ENCODE data around the gene KIFBP.
"Not testable (repeated sequence)": the region's sequence is repeated elsewhere in the genome, so short reads cannot be mapped to it uniquely, and the experiment has no call there.

The KIFBP gene

DNA sequence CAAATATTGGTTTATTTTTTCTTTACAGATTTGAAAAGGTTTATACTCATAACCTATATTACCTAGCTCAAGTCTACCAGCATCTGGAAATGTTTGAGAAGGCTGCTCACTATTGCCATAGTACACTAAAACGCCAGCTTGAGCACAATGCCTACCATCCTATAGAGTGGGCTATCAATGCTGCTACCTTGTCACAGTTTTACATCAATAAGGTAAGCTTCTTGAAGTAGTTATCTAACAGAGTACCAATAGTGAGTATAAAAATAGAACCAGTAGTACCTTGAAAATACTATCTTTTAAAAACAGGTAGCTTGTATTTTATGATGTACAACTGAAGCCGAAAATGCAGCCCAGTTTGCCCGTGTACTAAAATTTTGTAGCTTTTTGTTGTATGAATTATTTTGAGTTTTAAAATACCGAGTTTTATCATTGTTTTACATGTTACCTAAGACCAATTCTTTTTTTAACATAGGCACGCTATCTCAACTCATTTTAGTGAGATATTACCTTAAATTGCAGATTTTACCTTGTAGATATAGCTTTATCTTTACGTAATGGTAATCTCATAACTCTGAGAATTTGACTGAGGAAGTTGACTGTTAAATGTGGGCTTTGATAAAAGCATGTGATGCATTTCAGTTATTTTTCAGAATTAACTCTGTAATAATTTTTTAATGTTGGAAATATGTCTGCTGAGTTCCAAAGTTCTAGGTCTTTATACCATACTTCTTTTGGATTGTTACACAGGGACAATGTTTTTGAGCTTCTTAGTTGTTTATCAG lies 17.3 kb downstream of the KIFBP start:
- no peak for DNase-seq (ENCODE audit: low read depth)

GRCh38 chr10:69007260-69007659 lies 18.7 kb downstream of the KIFBP start:
- DNase-seq (ENCODE audit: low read depth): no peak

- DNase-seq (ENCODE audit: low read depth): no peak
These were observed 20.8 kb downstream of the KIFBP start for GRCh38 chr10:69009360-69009759.

DNA sequence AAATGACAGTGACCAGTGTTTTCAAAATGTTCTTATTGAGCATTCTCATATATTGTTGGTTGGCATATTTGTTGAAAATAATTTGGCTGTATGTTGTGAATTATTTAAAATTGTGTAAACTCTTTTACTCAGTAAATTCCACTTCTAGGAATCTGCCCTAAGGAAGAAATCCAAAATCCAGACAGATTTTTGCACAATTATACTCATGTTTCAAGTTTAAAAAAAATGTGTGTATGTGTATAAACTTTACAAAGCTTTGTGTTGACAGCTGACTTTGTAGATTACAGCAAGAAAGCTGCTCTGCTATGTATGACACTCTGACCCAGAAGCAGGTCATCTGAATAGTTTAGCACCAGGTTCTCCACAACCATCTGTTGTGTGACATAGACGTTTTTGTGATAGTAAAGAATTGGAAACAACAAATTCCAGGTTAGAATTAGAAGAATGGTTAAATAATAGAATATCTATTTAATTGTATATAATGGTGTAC lies 21.6 kb downstream of the KIFBP start:
- no peak for DNase-seq (ENCODE audit: low read depth)

DNA sequence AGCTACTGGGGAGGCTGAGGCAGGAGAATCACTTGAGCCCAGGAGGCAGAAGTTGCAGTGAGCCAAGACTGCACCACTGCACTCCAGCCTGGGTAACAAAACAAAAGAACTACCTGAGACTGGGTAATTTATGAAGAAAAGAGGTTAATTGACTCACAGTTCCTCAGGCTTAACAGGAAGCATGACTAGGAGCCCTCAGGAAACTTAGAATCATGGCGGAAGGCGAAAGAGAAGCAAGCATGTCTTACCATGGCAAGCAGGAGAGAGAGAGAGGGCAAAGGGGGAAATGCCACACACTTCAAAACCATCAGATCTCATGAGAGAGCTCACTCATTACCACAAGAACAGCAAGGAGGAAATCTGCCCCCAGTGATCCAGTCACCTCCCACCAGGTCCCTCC lies 24.2 kb downstream of the KIFBP start:
- DNase-seq (ENCODE audit: low read depth): not testable (repeated sequence)

- DNase-seq (ENCODE audit: low read depth): no peak
These were observed 25.6 kb downstream of the KIFBP start for GRCh38 chr10:69014171-69014570.

DNA sequence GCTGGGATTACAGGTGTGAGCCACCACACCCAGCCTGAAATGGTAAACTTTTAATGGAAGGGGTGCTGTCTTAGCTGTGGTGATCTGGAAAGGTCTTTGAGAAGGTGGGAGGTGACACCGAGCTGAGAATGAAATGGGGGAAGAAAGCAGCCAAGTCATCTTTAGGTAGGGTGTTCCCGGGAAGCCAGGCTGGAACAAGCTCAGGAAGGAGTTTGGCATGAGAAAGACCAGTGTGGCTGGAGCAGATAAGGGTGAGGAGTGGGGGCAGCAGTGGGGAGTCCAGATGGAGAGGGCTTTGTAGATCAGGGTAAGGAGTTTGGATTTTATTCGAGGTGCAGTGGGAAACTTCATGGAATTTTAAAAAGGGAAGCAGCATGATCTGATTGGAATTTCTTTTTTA lies 30.0 kb downstream of the KIFBP start:
- no peak for DNase-seq (ENCODE audit: low read depth)

GRCh38 chr10:69022611-69023010 lies 34.0 kb downstream of the KIFBP start:
- no peak for DNase-seq (ENCODE audit: low read depth)

DNA sequence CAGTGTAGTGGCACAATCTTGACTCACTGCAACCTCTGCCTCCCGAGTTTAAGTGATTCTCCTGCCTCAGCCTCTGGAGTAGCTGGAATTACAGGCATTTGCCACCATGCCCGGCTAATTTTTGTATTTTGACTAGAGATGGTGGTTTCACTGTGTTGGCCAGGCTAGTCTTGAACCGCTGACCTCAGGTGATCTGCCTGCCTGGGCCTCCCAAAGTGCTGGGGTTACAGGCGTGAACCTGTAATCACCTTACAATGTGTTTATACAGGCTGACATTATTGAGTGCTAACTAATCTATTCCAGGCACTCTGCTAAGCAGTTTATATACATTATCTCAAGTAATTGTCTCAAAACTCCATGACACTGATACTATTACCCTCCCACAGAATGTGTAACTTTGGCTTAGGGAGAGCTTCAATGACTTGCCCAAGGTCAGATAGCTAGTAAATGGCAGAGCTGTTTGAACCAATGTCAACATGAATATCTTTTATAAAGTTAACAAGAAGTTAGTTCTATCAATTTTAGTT lies 36.8 kb downstream of the KIFBP start:
- DNase-seq (ENCODE audit: low read depth): no peak

GRCh38 chr10:69033256-69033655 lies 44.7 kb downstream of the KIFBP start:
- DNase-seq (ENCODE audit: low read depth): no peak

DNA sequence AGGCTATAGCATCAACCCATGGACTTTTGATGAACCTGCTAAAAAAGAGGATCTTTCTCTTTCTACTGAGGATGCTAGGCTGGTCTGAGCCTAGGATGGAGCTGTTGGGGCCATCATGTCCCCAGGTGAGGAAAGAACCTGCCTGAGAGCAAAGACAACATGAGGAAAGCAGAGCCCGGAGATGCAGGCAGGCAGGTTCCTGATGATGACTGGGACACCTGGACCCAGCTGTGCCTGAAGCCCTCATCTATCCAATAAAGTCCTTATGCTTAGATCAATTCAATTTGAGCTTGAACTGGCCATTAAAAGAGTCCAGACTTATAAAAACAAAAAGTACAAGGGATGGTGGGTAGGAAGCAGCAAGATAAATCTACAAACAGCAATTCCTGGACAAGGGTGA lies 48.9 kb downstream of the KIFBP start:
- no peak for DNase-seq (ENCODE audit: low read depth)

DNA sequence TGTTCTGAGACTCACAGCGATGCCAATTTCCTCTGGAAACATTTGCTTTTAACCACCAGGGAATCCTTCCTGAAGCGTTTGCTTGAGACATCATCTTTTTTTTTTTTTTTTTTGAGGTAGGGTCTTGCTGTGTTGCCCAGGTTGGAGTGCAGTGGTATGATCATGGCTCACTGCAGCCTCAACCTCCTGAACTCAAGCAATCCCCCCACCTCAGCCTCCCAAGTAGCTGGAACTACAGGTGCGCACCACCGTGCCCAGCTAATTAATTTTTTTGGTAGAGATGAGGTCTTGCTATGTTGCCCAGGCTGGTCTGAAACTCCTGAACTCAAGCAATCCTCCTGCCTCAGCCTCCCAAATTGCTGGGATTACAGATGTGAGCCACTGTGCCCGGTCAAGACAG lies 52.3 kb downstream of the KIFBP start:
- DNase-seq (ENCODE audit: low read depth): not testable (repeated sequence)

DNA sequence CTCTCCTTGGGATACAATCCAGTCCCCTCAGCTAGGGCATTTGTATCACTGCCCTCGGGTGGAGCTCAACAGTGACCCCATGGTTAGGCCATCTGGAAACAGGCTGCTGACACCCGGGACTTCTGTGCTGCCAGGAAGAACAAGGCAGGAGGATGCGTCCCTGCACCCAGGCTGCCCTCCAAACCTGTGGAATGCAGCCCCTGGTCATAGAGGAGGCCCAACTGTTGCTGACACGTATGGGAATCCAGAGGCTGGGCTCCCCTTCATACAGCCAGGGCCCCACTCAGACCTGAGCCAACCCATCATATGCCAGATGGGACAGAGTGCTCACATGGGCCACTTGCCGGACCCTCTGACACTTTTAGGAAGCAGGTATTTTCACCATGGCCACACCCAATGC lies 53.8 kb downstream of the KIFBP start:
- no peak for DNase-seq (ENCODE audit: low read depth)

- DNase-seq (ENCODE audit: low read depth): no peak
These were observed 54.2 kb downstream of the KIFBP start for GRCh38 chr10:69042838-69043237.

- no peak for DNase-seq (ENCODE audit: low read depth)
These were observed 55.4 kb downstream of the KIFBP start for GRCh38 chr10:69043931-69044531.

DNA sequence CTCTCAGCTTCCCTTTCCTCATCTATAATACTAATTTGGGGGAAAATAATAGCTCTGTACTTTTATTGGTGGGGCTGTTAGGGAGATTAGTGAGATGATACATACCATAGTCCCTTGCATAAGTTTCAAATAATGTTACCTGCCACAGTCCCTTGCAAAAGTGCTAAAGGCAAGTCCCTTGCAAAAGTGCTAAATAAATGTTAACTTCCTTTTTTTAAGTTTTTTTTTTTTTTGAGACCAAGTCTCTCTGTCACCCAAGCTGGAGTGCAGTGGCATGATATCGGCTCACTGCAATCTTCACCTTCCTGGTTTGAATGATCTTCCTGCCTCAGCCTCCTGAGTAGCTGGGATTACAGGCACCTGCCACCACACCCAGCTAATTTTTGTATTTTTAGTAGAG lies 55.9 kb downstream of the KIFBP start:
- DNase-seq (ENCODE audit: low read depth): no peak

- DNase-seq (ENCODE audit: low read depth): no peak
These were observed 57.1 kb downstream of the KIFBP start for GRCh38 chr10:69045441-69046300.

- no peak for DNase-seq (ENCODE audit: low read depth)
These were observed 58.7 kb downstream of the KIFBP start for GRCh38 chr10:69047111-69047832.

DNA sequence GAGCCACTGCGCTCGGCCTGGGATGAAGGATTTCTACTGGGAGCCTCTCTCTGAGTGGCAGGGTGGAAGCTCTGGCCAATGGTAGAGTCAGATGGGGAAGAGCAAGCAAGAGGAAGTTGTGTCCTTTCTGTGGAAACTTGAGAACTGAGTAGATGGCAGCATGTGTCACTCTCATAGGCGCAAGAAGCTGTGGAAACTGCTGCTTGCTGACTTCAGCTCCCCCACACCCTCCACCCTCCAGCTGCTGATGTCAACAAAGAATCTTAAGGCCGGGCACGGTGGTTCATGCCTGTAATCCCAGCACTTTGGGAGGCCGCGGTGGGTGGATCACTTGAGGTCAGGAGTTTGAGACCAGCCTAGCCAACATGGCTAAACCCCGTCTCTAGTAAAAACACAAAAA lies 59.5 kb downstream of the KIFBP start:
- no peak for DNase-seq (ENCODE audit: low read depth)

DNA sequence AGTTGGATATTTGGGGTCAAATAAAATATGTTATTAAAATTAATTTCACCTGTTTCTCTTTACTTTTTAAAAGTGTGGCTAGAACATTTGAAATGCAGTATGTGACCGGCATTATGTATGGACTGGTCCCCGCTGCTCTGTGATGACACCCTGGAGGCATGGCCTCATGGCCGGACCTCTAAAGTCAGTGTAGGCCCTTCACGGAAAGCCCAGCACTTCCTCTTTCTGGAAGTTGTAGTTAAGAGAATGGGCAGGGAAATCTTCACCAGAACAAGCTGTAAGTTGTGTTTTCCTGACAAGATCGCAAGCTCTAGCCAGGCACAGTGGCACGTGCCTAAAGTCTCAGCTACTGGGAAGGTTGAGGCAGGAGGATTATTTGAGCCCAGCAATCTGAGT lies 61.0 kb downstream of the KIFBP start:
- no peak for DNase-seq (ENCODE audit: low read depth)

DNA sequence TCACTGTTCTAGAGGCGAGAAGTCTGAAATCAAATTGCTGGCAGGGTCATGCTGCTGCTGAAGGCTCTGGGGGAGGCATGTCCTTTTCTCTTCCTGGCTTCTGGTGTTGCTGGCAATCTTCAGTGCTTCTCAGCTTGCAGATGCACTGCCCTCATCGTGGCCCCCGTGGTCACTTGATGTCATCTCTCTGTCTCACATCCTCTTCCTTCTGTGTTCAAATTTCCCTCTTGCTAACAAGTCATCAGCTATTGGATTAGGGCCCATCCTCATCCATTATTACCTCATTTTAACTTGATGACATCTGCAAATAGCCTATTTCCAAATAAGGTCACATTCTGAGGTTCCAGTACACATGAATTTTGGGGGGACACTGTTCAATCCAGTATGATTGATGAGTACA lies 62.7 kb downstream of the KIFBP start:
- DNase-seq (ENCODE audit: low read depth): no peak
